Natural killer cell (primary cell): ENCODE data around the gene ZBTB5. TPM values are rescaled to one million over a fixed set of nuclear protein-coding genes. Genes with fewer than 3 reads are reported as not detected.

ENCODE experiments used
- ATAC-seq, 3 donors: fragments of 150-1000 bp in 2 of 3; fragments of 200-7000 bp in 1 of 3; cut with Tn5 transposase; 1 replicate in 1 of 3; 2 replicates in 2 of 3; pipeline ENCODE4 v1.10.0; 2021; ENCODE audit warnings: mild to moderate bottlenecking in 2 of 3, moderate library complexity in 2 of 3
- DNase-seq, 2 donors: peaks; one replicate each; pipeline versions ENCODE4 v3.0.0 to v3.0.0-alpha.2; 2013 to 2021; ENCODE audit warnings: mixed read lengths in 1 of 2
- H3K27ac ChIP-seq: one replicate; pipeline ENCODE4 v1.5.1; 2013; ENCODE audit warnings: mild to moderate bottlenecking, low read length
- H3K27me3 ChIP-seq: one replicate; pipeline ENCODE4 v1.6.1; 2013; ENCODE audit warnings: low read length; ENCODE audit not compliant: control insufficient read depth, insufficient read depth
- H3K36me3 ChIP-seq: one replicate; pipeline ENCODE4 v1.6.1; 2013; ENCODE audit warnings: low read length; ENCODE audit not compliant: control insufficient read depth, insufficient read depth
- H3K4me1 ChIP-seq: one replicate; pipeline ENCODE4 v1.6.1; 2013; ENCODE audit warnings: low read length; ENCODE audit not compliant: control insufficient read depth, insufficient read depth
- H3K4me3 ChIP-seq: one replicate; pipeline ENCODE4 v1.5.1; 2013; ENCODE audit warnings: low read length
- H3K9me3 ChIP-seq: one replicate; pipeline ENCODE4 v1.6.1; 2013; ENCODE audit warnings: low read length; ENCODE audit not compliant: control insufficient read depth, insufficient read depth
- H3K27ac Mint-ChIP-seq, 2 donors: one replicate each; pipeline ENCODE4 v1.8.0; 2022; ENCODE audit warnings: mild to moderate bottlenecking in 2 of 2, mixed read lengths in 2 of 2, moderate library complexity in 1 of 2
- H3K27me3 Mint-ChIP-seq, 2 donors: one replicate each; pipeline ENCODE4 v1.8.0; 2022; ENCODE audit warnings: low read depth in 2 of 2, mixed read lengths in 2 of 2
- H3K36me3 Mint-ChIP-seq: one replicate; pipeline ENCODE4 v1.8.0; 2022; ENCODE audit warnings: mixed read lengths
- H3K4me1 Mint-ChIP-seq, 2 donors: one replicate each; pipeline ENCODE4 v1.8.0; 2022; ENCODE audit warnings: mixed read lengths in 2 of 2
- H3K4me3 Mint-ChIP-seq: one replicate; pipeline ENCODE4 v1.8.0; 2022; ENCODE audit warnings: mild to moderate bottlenecking, moderate library complexity, mixed read lengths
- H3K9me3 Mint-ChIP-seq, 2 donors: one replicate each; pipeline ENCODE4 v1.8.0; 2022; ENCODE audit warnings: mixed read lengths in 2 of 2
- CTCF ChIP-seq: fragments of 200-600 bp; IDR thresholded peaks from one replicate; pipeline ENCODE4 v1.8.0; 2022; ENCODE audit warnings: antibody characterized with exemption
- WGBS: methylation state at CpG from one replicate; pipeline ENCODE4 v1.1.7; 2013; ENCODE audit warnings: missing lambda C conversion rate; ENCODE audit not compliant: insufficient coverage; 5-methylcytosine and 5-hydroxymethylcytosine counted together
- intact Hi-C: fragments of 100-400 bp; cut with micrococcal nuclease; formaldehyde crosslinking; loops from one replicate; pipeline ENCODE4 v1.14.2; 2022
- total RNA-seq, 4 donors: library from RNA; stranded (reverse); fragments of 120-200 nt in 1 of 4; gene quantifications; one replicate each; pipeline versions ENCODE4 v1.2.3 to v1.2.4, GENCODE V29; 2013 to 2022

The ZBTB5 gene
- total RNA-seq, 3 donors from 2014 or later (not counting 1 experiment from before 2014, with no cell fraction given): 12.6 to 14.2 (median 13.3) TPM

GRCh38 chr9:37443566-37443965 is 21.7 kb downstream of the ZBTB5 start:
- DNase-seq (no peak), ATAC-seq (no peak)
- no peaks in the 10 kb centered on the region for H3K27me3 Mint-ChIP-seq
- WGBS: 99% methylated on average over 5 of the region's 5 CpGs
- no peaks in the 10 kb centered on the region for H3K9me3 ChIP-seq
- peaks cover 11 to 12% of the 10 kb centered on the region in 2 donors for H3K4me1 Mint-ChIP-seq
- TF ChIP-seq CTCF: no peak
- H3K27ac ChIP-seq: no peak overlapping the region
- H3K27ac Mint-ChIP-seq: no peak overlapping the region
- no peaks in the 10 kb centered on the region for H3K27me3 ChIP-seq
- no peaks in the 10 kb centered on the region for H3K4me1 ChIP-seq
- no peaks in the 10 kb centered on the region for H3K9me3 Mint-ChIP-seq
- no peak overlapping the region for H3K4me3 Mint-ChIP-seq
- H3K36me3 ChIP-seq: peaks cover 31% of the 10 kb centered on the region
- H3K36me3 Mint-ChIP-seq: no peaks in the 10 kb centered on the region
- H3K4me3 ChIP-seq: no peak overlapping the region
- intact Hi-C loops: no loop called here

GRCh38 chr9:37442556-37442955 is 22.7 kb downstream of the ZBTB5 start:
- Mint-ChIP-seq H3K27ac (no peak overlapping the region), H3K27me3 (no peaks in the 10 kb centered on the region), H3K9me3 (no peaks in the 10 kb centered on the region), H3K4me3 (no peak overlapping the region), H3K36me3 (no peaks in the 10 kb centered on the region), H3K4me1 (peaks cover 11 to 12% of the 10 kb centered on the region in 2 donors)
- H3K27me3 ChIP-seq: no peaks in the 10 kb centered on the region
- TF ChIP-seq CTCF: no peak
- H3K9me3 ChIP-seq: no peaks in the 10 kb centered on the region
- H3K27ac ChIP-seq: no peak overlapping the region
- 97% methylated on average over 1 of the region's 2 CpGs for WGBS
- no peak for DNase-seq
- no peak overlapping the region for H3K4me3 ChIP-seq
- no peaks in the 10 kb centered on the region for H3K4me1 ChIP-seq
- ATAC-seq: no peak
- intact Hi-C loops: no loop called here
- H3K36me3 ChIP-seq: peaks cover 39% of the 10 kb centered on the region

- Histone ChIP-seq H3K9me3 (no peaks in the 10 kb centered on the region), H3K36me3 (peaks cover 45% of the 10 kb centered on the region), H3K4me1 (no peaks in the 10 kb centered on the region), H3K27ac (no peak overlapping the region), H3K27me3 (no peaks in the 10 kb centered on the region), H3K4me3 (no peak overlapping the region)
- no peaks in the 10 kb centered on the region for H3K27me3 Mint-ChIP-seq
- H3K36me3 Mint-ChIP-seq: no peaks in the 10 kb centered on the region
- H3K4me3 Mint-ChIP-seq: no peak overlapping the region
- no peak overlapping the region for H3K27ac Mint-ChIP-seq
- no peaks in the 10 kb centered on the region for H3K9me3 Mint-ChIP-seq
- DNase-seq (no peak), ATAC-seq (no peak)
- no peak for TF ChIP-seq CTCF
- intact Hi-C loops: no loop called here
- peaks cover 8 to 9% of the 10 kb centered on the region in 2 donors for H3K4me1 Mint-ChIP-seq
- 98% methylated on average over 21 of the region's 21 CpGs for WGBS
Measured at GRCh38 chr9:37441776-37442370, 23.4 kb downstream of the ZBTB5 start.

- no peaks in the 10 kb centered on the region for H3K4me1 Mint-ChIP-seq
- H3K27me3 Mint-ChIP-seq: no peaks in the 10 kb centered on the region
- no peak for DNase-seq
- TF ChIP-seq CTCF: no peak
- intact Hi-C loops: no loop called here
- Histone ChIP-seq H3K27me3 (no peaks in the 10 kb centered on the region), H3K4me3 (no peak overlapping the region), H3K9me3 (no peaks in the 10 kb centered on the region), H3K36me3 (peaks cover 59% of the 10 kb centered on the region), H3K4me1 (no peaks in the 10 kb centered on the region), H3K27ac (no peak overlapping the region)
- no peaks in the 10 kb centered on the region for H3K36me3 Mint-ChIP-seq
- WGBS: 93% methylated on average over 3 of the region's 3 CpGs
- no peak for ATAC-seq
- H3K9me3 Mint-ChIP-seq: no peaks in the 10 kb centered on the region
- H3K27ac Mint-ChIP-seq: no peak overlapping the region
- H3K4me3 Mint-ChIP-seq: no peak overlapping the region
Measured at GRCh38 chr9:37438359-37438758, 26.9 kb downstream of the ZBTB5 start.
